NCI-H1436 treated with DMSO at 0.1 percent for 48 hours (cell line): ENCODE data around the gene DNAH8.

ENCODE experiments used
- DNase-seq: peaks from one replicate; lab custom pipeline; 2025; lab: John Stamatoyannopoulos, UW

DNAH8 gene

GRCh38 chr6:39053854-39054576 is 338.9 kb downstream of the DNAH8 start:
- no peak for DNase-seq

GRCh38 chr6:39054577-39055142 is 339.5 kb downstream of the DNAH8 start:
- no peak for DNase-seq

- no peak for DNase-seq
Measured at GRCh38 chr6:39055661-39056060, 340.6 kb downstream of the DNAH8 start.

DNA sequence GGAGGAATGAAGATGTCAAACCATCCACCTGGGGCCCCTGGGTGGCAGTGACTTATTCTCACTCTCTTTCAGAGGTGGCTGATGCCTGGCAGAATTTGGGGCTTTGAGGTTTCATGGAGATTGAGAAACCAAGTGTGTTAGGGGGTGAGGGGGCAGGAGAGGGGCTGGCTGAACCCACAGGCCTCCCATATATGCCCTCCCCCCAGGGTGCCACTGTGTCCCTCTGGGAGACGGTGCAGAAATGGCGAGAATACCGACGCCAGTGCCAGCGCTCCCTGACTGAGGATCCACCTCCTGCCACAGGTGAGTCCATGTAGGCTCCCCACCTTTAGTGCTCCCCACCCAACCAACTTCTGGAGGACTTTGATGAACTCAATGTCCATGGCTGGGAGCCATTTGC is 341.1 kb downstream of the DNAH8 start:
- no peak for DNase-seq

DNA sequence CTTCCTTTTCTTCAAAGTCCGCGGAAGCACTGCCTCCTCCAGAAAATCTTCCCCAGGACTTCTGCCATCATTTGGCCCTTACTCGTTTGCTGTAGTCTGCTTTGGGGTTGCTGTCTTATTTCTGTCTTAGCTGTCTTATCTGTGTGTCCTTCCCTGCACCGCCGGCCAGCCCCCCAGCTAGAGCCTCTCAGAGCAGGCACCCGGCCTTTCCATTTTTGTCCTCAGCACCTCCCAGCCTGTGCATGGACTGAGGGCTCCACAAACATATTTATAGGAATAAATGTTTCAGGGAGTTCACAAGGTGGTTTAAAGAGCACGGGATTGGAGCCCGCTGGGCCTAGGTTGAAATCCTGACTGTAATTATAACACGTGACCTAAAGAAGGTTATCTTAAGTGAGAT is 341.6 kb downstream of the DNAH8 start:
- DNase-seq, result no peak

DNA sequence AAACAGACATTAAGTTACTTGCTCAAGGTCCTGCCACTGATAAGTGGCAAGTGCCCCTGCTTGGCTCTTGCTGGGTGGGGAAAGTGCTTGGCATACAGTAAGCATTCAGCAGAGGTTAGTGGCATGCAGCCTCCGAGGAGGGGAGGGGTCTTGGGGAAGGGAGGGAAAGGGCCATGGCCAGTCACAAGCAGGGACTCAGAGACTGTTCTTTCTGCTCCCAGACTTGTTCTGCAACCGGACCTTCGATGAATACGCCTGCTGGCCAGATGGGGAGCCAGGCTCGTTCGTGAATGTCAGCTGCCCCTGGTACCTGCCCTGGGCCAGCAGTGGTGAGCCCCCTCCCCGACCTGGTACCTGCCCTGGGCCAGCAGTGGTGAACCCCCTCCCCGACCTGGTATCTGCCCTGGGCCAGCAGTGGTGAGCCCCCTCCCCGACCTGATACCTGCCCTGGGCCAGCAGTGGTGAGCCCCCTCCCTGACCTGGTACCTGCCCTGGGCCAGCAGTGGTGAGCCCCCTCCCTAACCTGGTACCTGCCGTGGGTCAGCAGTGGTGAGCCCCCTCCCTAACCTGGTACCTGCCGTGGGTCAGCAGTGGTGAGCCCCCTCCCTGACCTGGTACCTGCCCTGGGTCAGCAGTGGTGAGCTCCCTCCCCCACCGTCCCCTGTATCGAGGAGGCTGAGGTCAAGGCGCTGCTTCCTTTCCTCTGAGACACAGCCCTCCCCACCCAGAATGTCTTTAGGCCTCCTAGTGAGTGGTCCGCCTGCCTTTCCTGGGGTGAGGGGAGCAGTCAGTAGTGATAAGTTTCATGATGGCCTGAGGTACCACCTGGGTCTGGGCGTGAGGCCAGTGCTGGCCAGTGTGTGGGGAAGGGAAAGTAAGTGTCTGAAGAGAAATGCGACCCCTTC is 342.4 kb downstream of the DNAH8 start:
- no peak for DNase-seq

DNA sequence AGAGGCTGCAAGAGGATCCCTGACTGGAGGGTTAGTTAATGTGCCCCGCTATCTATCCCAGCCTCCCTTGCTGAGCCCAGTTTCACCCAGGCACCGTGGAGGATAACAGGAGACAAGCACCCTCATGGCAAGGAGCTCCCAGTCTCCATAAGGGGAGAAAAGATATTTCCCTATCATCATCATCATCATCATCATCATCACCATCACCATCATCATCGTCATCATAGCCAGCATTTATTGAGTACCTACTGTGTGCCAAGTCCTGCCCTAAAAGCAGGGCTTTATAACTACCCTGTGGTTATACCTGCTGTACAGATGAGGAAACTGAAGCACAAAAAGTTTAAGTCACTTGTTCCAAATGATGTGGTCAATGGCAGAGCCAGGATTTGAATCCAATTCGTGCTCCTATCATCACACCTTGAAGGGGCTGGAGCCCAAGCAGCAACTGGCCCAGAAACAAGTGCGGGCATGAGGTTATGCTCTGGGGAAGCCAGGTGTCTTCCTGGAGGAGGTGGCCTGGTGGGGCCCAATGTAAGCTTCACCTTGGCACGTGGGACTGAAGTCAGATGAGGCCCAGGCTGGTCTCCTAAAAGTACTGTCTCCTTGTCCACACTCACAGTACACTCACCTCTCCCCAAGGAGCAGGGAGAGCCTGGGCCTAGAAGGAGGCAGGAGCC is 343.5 kb downstream of the DNAH8 start:
- no peak for DNase-seq

DNA sequence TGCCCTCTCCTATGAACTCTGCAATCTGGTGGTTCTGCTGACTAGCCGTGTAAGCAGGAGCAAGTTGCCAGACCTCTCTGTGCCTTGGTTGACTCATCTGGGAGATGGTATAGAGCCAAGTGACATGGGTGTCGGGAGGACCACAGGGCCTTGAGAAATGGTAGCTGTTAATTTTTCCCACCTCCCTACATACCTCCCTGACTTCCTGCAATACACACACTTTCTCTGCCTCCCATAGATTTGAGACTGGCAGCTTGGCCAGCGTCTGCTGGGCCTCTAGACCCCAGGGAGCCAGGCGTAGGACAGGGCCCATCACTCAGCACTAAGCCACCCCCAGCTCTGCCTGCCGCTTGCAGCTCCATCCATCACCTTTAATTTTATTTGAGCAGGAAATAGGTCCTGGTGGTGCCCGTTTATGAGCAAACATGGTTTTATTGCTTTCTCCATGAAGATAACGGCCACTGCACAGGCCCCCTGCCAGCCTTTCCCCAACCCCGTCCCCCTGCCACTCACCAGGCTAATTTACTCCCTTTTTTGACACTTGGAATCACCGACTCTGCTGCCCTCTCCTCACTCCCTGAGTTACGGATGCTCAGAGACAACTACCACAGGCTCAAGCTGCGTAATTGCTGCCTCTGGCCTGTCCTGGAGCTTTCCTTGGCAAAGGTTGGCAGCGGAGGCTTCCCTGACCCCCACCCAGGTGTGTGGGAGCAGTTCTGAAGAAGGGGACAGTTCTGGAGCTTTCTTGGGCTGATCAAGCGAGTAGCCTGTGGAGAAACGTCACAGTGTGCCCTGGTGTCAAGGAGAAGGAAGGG is 344.6 kb downstream of the DNAH8 start:
- no peak for DNase-seq

GRCh38 chr6:39060467-39061160 is 345.5 kb downstream of the DNAH8 start:
- DNase-seq, result no peak

GRCh38 chr6:39061182-39061581 is 346.1 kb downstream of the DNAH8 start:
- no peak for DNase-seq

DNA sequence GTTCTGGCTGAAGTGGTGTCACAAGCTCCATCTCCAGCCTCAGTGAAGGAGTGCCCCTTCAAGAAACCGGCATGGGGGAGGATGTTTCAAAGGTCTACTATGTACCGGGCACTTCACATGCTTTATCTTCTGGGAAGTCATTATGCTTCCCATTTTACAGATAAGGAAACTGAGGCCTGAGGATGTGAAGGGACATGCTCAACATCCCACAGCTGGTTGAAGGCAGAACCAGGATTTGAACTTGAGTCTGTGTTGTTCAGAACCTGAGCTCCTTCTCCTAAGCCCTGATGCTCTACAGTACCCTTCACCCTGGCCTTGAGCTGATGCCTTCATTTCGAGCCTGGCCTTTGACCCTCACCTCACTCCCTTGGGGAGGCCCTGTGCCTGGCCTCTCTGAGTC is 346.5 kb downstream of the DNAH8 start:
- DNase-seq, result no peak

DNA sequence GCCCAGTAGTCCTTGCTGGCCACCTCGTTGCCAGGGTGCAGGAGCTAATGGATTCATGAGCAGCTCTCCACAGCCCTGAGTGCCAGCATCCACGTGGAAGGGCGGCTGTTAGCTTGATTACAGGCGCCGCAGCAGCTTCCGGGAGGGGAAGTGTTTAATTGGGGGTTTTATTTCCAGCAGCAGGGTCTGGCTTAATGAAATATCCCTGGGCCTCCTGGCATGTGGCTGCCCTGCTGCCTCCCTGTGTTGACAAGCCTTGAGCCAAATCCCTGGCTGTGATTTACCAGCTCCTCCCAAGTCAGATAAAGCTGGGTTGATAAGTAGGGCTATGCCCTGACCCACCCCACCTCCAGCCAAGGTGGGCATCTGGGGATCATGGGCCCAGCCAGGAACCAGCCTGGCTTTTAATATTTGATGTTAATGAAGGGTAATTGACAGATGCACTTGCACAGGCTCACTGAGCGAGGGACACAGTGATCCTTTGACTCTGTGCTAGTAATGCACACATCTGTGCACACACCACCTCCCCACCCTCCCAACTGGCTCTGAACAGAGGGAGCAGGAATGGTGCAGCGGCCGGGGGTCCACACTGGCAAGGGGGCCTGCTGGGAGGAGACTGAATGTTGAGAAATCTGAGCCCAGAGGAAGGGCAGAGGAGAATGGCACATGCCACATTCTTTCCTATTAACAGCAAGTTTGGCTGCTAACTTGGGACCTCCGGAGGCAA is 347.1 kb downstream of the DNAH8 start:
- DNase-seq, result no peak

GRCh38 chr6:39063526-39063925 is 348.4 kb downstream of the DNAH8 start:
- DNase-seq, result no peak

DNA sequence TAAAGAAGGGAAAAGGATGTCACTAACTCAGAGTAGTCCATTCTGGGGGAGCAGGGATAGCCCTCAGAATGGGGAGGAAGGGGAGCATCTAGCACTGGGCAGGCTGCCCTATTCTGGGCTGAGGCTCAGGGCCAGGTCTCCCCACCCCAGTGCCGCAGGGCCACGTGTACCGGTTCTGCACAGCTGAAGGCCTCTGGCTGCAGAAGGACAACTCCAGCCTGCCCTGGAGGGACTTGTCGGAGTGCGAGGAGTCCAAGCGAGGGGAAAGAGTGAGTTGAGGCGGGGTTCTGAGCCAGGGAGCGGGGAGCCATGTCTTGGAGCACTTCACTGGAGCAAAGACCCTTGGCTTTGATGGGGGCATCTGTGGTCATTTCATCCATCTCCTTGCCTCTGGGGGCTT is 350.4 kb downstream of the DNAH8 start:
- no peak for DNase-seq

DNA sequence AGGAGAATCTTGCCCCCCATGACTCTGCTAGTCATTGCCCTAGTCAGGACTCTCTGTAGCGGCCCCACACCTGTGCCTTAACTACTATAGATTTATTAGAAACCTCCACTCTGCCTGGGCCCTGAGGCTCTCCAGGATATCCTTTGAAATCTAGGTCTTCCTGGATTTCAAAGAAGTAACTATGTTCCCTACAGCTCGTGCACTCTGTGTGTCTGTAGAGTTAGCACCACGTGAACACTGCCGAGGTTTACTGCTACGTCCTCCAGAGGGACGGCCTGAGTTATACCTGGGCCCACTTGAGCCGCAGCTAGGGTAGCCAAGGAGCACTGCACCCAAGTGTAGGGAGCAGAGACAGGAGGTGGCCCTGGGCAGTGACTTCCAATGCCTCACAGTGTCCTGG is 353.3 kb downstream of the DNAH8 start:
- DNase-seq, result no peak

GRCh38 chr6:39072830-39073229 is 357.7 kb downstream of the DNAH8 start:
- DNase-seq, result no peak

DNA sequence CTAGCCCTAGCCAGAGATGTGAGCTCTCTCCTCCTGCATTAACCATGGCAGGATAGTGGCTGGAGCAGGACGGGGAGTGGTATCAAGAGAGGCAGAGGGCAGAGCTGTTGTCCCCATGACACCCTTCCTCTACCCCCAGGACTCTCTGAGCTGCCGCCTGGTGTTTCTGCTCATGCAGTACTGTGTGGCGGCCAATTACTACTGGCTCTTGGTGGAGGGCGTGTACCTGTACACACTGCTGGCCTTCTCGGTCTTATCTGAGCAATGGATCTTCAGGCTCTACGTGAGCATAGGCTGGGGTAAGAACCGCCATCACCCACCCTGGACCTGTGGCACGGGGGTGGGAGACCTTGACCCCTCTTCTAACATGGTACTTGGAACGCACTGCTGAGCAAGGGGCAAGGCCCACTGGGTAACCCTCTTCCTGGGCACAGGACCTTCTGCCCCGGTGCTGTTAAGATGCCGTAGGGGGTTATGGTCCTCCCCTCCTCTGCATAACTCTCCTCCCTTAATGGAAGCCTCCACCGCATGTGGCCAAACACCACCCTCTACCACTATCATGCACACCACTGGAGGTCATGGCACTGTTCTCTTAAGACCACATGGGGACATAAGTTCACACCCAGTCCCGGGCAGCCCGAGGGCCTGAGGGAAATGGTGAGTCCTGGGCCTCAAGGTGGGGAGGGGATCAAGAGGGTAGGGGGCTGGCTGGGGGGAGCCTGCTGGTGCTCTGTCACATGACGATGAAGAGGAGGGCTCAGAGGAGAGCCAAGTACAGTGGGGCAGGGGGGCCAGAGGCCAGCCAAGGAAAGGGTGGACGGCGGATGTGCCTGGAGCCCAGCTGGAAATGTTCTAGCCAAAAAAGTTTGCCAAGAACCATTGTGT is 358.6 kb downstream of the DNAH8 start:
- DNase-seq, result no peak

- no peak for DNase-seq
Measured at GRCh38 chr6:39074486-39074885, 359.4 kb downstream of the DNAH8 start.

GRCh38 chr6:39075010-39075686 is 360.0 kb downstream of the DNAH8 start:
- DNase-seq, result no peak
